CD4-positive, alpha-beta T cell (primary cell): Measurements from ENCODE around the gene EDN3. TPM values are rescaled to one million over a fixed set of nuclear protein-coding genes. Genes with fewer than 3 reads are reported as not detected.

Experiments used
- ATAC-seq: fragments of 200-7000 bp; cut with Tn5 transposase; one replicate; pipeline ENCODE4 v1.10.0; 2022; ENCODE audit warnings: mild to moderate bottlenecking; ENCODE audit not compliant: poor library complexity
- CTCF ChIA-PET: fragments of 350-600 bp; sonication (Branson Sonifier 250); formaldehyde crosslinking; loops from one replicate; lab custom pipeline; 2021; ENCODE audit warnings: antibody characterized with exemption, inconsistent platforms; lab: Charles Lee
- POLR2A ChIA-PET: fragments of 350-600 bp; sonication (Branson Sonifier 250); formaldehyde crosslinking; loops from one replicate; lab custom pipeline; 2021; ENCODE audit warnings: antibody characterized with exemption, inconsistent platforms; lab: Charles Lee
- DNase-seq, 14 experiments: peaks; one replicate each; pipeline ENCODE4 v3.0.0-alpha.2; 2013 to 2020; ENCODE audit warnings: mixed read lengths in 2 of 14
- H3K27ac ChIP-seq, 2 donors: one replicate each; pipeline versions ENCODE4 v1.5.1 to v1.7.0; 2013; ENCODE audit warnings: low read length in 2 of 2, low read depth in 1 of 2, mild to moderate bottlenecking in 1 of 2
- H3K27me3 ChIP-seq, 2 experiments: 1 replicate in 1 of 2; 2 replicates in 1 of 2; pipeline versions ENCODE4 v1.6.1 to v1.7.0; 2013; ENCODE audit warnings: low read length in 2 of 2, control low read depth in 1 of 2, mild to moderate bottlenecking in 1 of 2, moderate library complexity in 1 of 2; ENCODE audit not compliant: insufficient read depth in 2 of 2, control insufficient read depth in 1 of 2
- H3K36me3 ChIP-seq: one replicate; pipeline ENCODE4 v1.6.1; 2013; ENCODE audit warnings: low read length, control low read depth; ENCODE audit not compliant: insufficient read depth
- H3K4me1 ChIP-seq: one replicate; pipeline ENCODE4 v1.6.1; 2013; ENCODE audit warnings: low read length, control low read depth; ENCODE audit not compliant: insufficient read depth
- H3K4me3 ChIP-seq: one replicate; pipeline ENCODE4 v1.5.1; 2013; ENCODE audit warnings: mild to moderate bottlenecking, low read length, moderate library complexity
- H3K9me3 ChIP-seq, 2 experiments: 1 replicate in 1 of 2; 2 replicates in 1 of 2; pipeline versions ENCODE4 v1.6.1 to v1.7.0; 2013; ENCODE audit warnings: low read length in 2 of 2, mild to moderate bottlenecking in 2 of 2, control low read depth in 1 of 2, moderate library complexity in 1 of 2; ENCODE audit not compliant: control insufficient read depth in 1 of 2, insufficient read depth in 1 of 2
- H3K27ac Mint-ChIP-seq: one replicate; pipeline ENCODE4 v1.8.0; 2020; ENCODE audit warnings: mixed read lengths
- H3K27me3 Mint-ChIP-seq: one replicate; pipeline ENCODE4 v1.8.0; 2021; ENCODE audit warnings: mixed read lengths
- H3K36me3 Mint-ChIP-seq: one replicate; pipeline ENCODE4 v1.8.0; 2021; ENCODE audit warnings: low read depth, mixed read lengths
- H3K4me1 Mint-ChIP-seq: one replicate; pipeline ENCODE4 v1.8.0; 2021; ENCODE audit warnings: low read depth, mixed read lengths
- H3K4me3 Mint-ChIP-seq: one replicate; pipeline ENCODE4 v1.8.0; 2020; ENCODE audit warnings: mild to moderate bottlenecking, mixed read lengths
- H3K9me3 Mint-ChIP-seq: one replicate; pipeline ENCODE4 v1.8.0; 2020; ENCODE audit warnings: mixed read lengths
- intact Hi-C, 2 experiments: fragments of 100-400 bp; cut with DNase I in 1 of 2; cut with micrococcal nuclease in 1 of 2; formaldehyde crosslinking; loops; one replicate each; pipeline versions ENCODE4 v1.15.1 to v1.9.0; 2023 to 2025; cut with DNase I, micrococcal nuclease
- total RNA-seq, 174 experiments: library from RNA in 2 of 174; stranded (reverse) in 2 of 174; gene quantifications; one replicate each; pipeline ENCODE4 v1.2.3 and lab custom pipeline; 2021 to 2026
- TF ChIP-seq, protein P1 (sequence below): fragments of 200-600 bp; IDR thresholded peaks from one replicate; pipeline ENCODE4 v1.8.0; 2022; ENCODE audit warnings: antibody characterized with exemption, mild to moderate bottlenecking

Gene EDN3
- total RNA-seq, 2 experiments from 2014 or later: 1.0 to 1.4 TPM

DNA sequence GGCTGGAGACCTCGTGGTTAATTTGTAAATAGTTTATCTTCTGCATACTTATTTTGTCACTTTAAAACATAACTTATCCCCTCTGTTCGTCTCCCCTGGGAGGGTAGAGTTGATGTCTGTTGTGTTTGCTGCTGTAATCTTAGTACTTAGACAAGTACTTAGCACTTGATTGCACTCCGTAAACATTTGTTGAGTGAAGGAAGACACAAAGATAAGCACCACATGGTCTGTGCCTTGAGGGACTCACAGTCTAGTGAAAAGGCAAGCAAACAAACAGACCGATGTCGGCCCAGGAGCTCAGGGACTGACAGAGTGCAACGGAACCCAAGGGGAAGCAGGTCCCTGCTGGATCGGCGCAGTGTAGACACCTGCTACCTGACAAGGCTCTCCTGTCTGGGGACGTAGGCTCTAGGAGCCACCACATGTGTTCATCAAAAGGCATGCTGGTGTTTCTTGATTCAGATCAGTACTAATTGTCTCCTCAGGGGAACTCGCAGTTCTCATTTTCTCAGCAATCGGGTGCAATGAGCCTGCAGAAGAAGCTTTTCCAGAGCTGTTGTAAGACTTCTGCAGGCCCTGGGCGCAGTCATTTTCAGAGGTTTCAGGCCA, 31.4 kb downstream of the EDN3 start:
- Mint-ChIP-seq H3K4me3 (no peak overlapping the region), H3K4me1 (no peaks in the 10 kb centered on the region), H3K36me3 (no peaks in the 10 kb centered on the region), H3K27me3 (no peaks in the 10 kb centered on the region), H3K27ac (no peak overlapping the region), H3K9me3 (no peaks in the 10 kb centered on the region)
- intact Hi-C loops: no loop called here
- no peak overlapping the region for H3K27ac ChIP-seq
- ATAC-seq (no peak), DNase-seq (no peak)
- H3K4me3 ChIP-seq: no peak overlapping the region
- no peaks in the 10 kb centered on the region for H3K36me3 ChIP-seq
- POLR2A ChIA-PET: no interaction called here
- H3K4me1 ChIP-seq: no peaks in the 10 kb centered on the region
- H3K9me3 ChIP-seq: no peaks in the 10 kb centered on the region
- TF ChIP-seq, protein P1, sequence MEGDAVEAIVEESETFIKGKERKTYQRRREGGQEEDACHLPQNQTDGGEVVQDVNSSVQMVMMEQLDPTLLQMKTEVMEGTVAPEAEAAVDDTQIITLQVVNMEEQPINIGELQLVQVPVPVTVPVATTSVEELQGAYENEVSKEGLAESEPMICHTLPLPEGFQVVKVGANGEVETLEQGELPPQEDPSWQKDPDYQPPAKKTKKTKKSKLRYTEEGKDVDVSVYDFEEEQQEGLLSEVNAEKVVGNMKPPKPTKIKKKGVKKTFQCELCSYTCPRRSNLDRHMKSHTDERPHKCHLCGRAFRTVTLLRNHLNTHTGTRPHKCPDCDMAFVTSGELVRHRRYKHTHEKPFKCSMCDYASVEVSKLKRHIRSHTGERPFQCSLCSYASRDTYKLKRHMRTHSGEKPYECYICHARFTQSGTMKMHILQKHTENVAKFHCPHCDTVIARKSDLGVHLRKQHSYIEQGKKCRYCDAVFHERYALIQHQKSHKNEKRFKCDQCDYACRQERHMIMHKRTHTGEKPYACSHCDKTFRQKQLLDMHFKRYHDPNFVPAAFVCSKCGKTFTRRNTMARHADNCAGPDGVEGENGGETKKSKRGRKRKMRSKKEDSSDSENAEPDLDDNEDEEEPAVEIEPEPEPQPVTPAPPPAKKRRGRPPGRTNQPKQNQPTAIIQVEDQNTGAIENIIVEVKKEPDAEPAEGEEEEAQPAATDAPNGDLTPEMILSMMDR: no peak
- CTCF ChIA-PET: no interaction called here
- H3K27me3 ChIP-seq: peaks cover 4% of the 10 kb centered on the region in 2 experiments

DNA sequence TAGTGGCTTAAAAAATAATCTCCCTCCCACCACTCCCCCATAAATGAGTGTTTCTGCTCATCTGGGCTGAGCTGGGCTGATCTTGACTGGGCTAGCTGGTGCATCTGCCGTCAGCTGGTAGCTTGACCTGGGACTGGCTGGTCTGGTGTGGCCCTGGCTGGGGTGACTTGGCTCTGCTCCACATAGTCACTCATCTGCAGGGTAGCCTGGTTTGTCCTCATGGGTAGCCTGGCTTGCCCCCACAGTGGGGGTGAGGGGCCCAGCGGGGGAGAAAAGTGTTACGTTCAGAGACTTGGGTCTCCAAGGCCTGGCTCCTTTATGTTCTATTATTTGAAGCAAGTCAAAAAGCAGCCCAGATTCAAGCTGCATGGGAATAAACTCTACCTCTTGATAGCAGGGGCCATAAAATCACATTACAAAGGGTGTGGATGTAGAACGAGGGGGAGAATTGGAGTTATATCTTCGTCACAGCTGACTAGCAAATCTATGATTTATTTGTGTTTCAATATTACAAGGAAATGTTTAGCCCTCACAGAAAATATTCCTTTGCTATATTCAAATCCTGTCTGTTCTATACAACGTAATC, 32.9 kb downstream of the EDN3 start:
- no peak for ATAC-seq
- Mint-ChIP-seq H3K27ac (no peak overlapping the region), H3K27me3 (no peaks in the 10 kb centered on the region), H3K4me1 (no peaks in the 10 kb centered on the region), H3K9me3 (no peaks in the 10 kb centered on the region), H3K36me3 (no peaks in the 10 kb centered on the region), H3K4me3 (no peak overlapping the region)
- Histone ChIP-seq H3K36me3 (no peaks in the 10 kb centered on the region), H3K9me3 (no peaks in the 10 kb centered on the region), H3K4me3 (no peak overlapping the region), H3K27me3 (peaks cover 4% of the 10 kb centered on the region in 2 experiments), H3K4me1 (no peaks in the 10 kb centered on the region), H3K27ac (no peak overlapping the region)
- TF ChIP-seq, protein P1: no peak
- intact Hi-C loops: no loop called here
- ChIA-PET CTCF (no interaction called here), POLR2A (no interaction called here)
- DNase-seq: no peak

DNA sequence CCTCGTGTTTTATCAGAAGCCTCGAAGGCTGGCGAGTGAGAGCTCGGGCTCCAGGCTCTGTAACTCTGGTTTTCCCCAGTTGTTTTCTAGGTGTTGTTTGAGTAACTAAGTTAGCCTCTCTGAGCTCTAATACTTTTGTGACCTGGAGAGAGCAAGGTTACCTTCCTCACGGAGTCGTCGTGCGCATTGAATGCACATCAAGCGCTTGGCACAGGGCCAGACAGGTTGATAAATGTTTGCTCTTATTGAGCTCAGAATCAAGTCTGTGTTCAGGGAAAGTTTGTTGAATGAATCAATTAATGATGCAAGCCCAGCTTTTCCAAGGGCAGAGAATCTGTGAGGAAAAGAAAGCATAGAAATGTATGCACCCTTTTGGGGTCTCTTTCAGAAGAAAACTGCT, 33.5 kb downstream of the EDN3 start:
- CTCF ChIA-PET: no interaction called here
- no peaks in the 10 kb centered on the region for H3K9me3 ChIP-seq
- H3K36me3 ChIP-seq: no peaks in the 10 kb centered on the region
- POLR2A ChIA-PET: no interaction called here
- H3K4me3 ChIP-seq: no peak overlapping the region
- ATAC-seq (no peak), DNase-seq (no peak)
- Mint-ChIP-seq H3K4me3 (no peak overlapping the region), H3K4me1 (no peaks in the 10 kb centered on the region), H3K27ac (no peak overlapping the region), H3K9me3 (no peaks in the 10 kb centered on the region), H3K36me3 (no peaks in the 10 kb centered on the region), H3K27me3 (no peaks in the 10 kb centered on the region)
- peaks cover 4% of the 10 kb centered on the region in 2 experiments for H3K27me3 ChIP-seq
- TF ChIP-seq, protein P1: no peak
- no peak overlapping the region for H3K27ac ChIP-seq
- intact Hi-C loops: no loop called here
- no peaks in the 10 kb centered on the region for H3K4me1 ChIP-seq
